Tibial nerve (tissue), 3 donors: ENCODE data around the gene EMP2.

ENCODE experiments used
- CTCF ChIP-seq, 5 experiments: fragments of 200-600 bp in 3 of 5; fragments of 450-650 bp in 2 of 5; sonication (generic) in 3 of 5; IDR thresholded peaks; one replicate each; pipeline ENCODE4 v1.5.1; 2016 to 2019; ENCODE audit warnings: antibody characterized with exemption in 5 of 5, mild to moderate bottlenecking in 3 of 5, moderate library complexity in 2 of 5
- POLR2A ChIP-seq, 2 donors: fragments of 450-650 bp; IDR thresholded peaks; one replicate each; pipeline ENCODE4 v1.6.1; 2017; ENCODE audit warnings: antibody characterized with exemption in 2 of 2, mild to moderate bottlenecking in 2 of 2, moderate library complexity in 2 of 2

- TF ChIP-seq CTCF (IDR thresholded peaks at IDR 0.05), result no peak
- no peak for TF ChIP-seq POLR2A (IDR thresholded peaks at IDR 0.05)
Measured at GRCh38 chr16:10518479-10519041, 61.8 kb downstream of the EMP2 start.
